Measurements from ENCODE around the gene KBTBD12. TPM values are rescaled to one million over a fixed set of nuclear protein-coding genes. Genes with fewer than 3 reads are reported as not detected.

The KBTBD12 gene
- total and polyA plus RNA-seq, 5 experiments from 2014 or later, result not detected

- DNase-seq (no peak), ATAC-seq (no peak)
- POLR2A ChIA-PET, result no interaction called here
- Mint-ChIP-seq H3K27me3 (peaks cover 7 to 53% (median 13%) of the 10 kb centered on the region in 5 donors), H3K4me1 (no peaks in the 10 kb centered on the region), H3K27ac (no peak overlapping the region), H3K36me3 (peaks cover 0 to 9% (median 1%) of the 10 kb centered on the region in 3 donors), H3K9me3 (peaks cover 5 to 37% (median 19%) of the 10 kb centered on the region in 9 donors), H3K4me3 (no peak overlapping the region)
These were observed 23.8 kb downstream of the KBTBD12 start for GRCh38 chr3:127938800-127939199.

GRCh38 chr3:127940116-127940515, 25.1 kb downstream of the KBTBD12 start:
- Mint-ChIP-seq H3K9me3 (peaks cover 5 to 39% (median 19%) of the 10 kb centered on the region in 9 donors), H3K27ac (no peak overlapping the region), H3K27me3 (peaks cover 0 to 39% (median 7%) of the 10 kb centered on the region in 5 donors), H3K4me1 (no peaks in the 10 kb centered on the region), H3K4me3 (no peak overlapping the region), H3K36me3 (peaks cover 0 to 12% (median 1%) of the 10 kb centered on the region in 3 donors)
- DNase-seq (no peak), ATAC-seq (no peak)
- POLR2A ChIA-PET, result no interaction called here

GRCh38 chr3:127942613-127943012, 27.6 kb downstream of the KBTBD12 start:
- no peak for ATAC-seq

GRCh38 chr3:127948211-127948610, 33.2 kb downstream of the KBTBD12 start:
- POLR2A ChIA-PET, result no interaction called here
- Mint-ChIP-seq H3K27ac (no peak overlapping the region), H3K4me3 (no peak overlapping the region), H3K9me3 (peaks cover 0 to 14% (median under 1%) of the 10 kb centered on the region in 9 donors), H3K36me3 (peaks cover 0 to 5% (median 0%) of the 10 kb centered on the region in 3 donors), H3K4me1 (no peaks in the 10 kb centered on the region), H3K27me3 (peaks cover 10 to 36% (median 16%) of the 10 kb centered on the region in 5 donors)
- no peak for ATAC-seq
- DNase-seq, result no peak

More at GRCh38 chr3:127942613-127943012, 27.6 kb downstream of the KBTBD12 start:
- no peak overlapping the region for H3K4me3 Mint-ChIP-seq
- peaks cover 5 to 44% (median 19%) of the 10 kb centered on the region in 9 donors for H3K9me3 Mint-ChIP-seq
- POLR2A ChIA-PET, result no interaction called here
- no peak for DNase-seq
- H3K27ac Mint-ChIP-seq, result no peak overlapping the region
- H3K36me3 Mint-ChIP-seq, result peaks cover 0 to 12% (median 1%) of the 10 kb centered on the region in 3 donors
- H3K4me1 Mint-ChIP-seq, result no peaks in the 10 kb centered on the region
- H3K27me3 Mint-ChIP-seq, result peaks cover 4 to 33% (median 9%) of the 10 kb centered on the region in 5 donors

- ATAC-seq (no peak), DNase-seq (no peak)
- no peak overlapping the region for H3K27ac Mint-ChIP-seq
- H3K4me3 Mint-ChIP-seq, result no peak overlapping the region
- H3K36me3 Mint-ChIP-seq, result no peaks in the 10 kb centered on the region
- POLR2A ChIA-PET, result no interaction called here
- H3K27me3 Mint-ChIP-seq, result peaks cover 10 to 36% (median 16%) of the 10 kb centered on the region in 5 donors
- peaks cover 0 to 5% (median 0%) of the 10 kb centered on the region in 9 donors for H3K9me3 Mint-ChIP-seq
- no peaks in the 10 kb centered on the region for H3K4me1 Mint-ChIP-seq
These were observed 34.5 kb downstream of the KBTBD12 start for GRCh38 chr3:127949446-127950055.

- no peaks in the 10 kb centered on the region for H3K4me1 Mint-ChIP-seq
These were observed 36.2 kb downstream of the KBTBD12 start for GRCh38 chr3:127951276-127951675.

GRCh38 chr3:127953091-127954035, 38.3 kb downstream of the KBTBD12 start:
- H3K9me3 Mint-ChIP-seq, result no peaks in the 10 kb centered on the region
- H3K27me3 Mint-ChIP-seq, result peaks cover 5 to 23% (median 13%) of the 10 kb centered on the region in 5 donors
- H3K36me3 Mint-ChIP-seq, result no peaks in the 10 kb centered on the region
- H3K27ac Mint-ChIP-seq, result no peak overlapping the region
- ATAC-seq, result no peak
- POLR2A ChIA-PET, result no interaction called here
- H3K4me1 Mint-ChIP-seq, result no peaks in the 10 kb centered on the region
- no peak for DNase-seq
- H3K4me3 Mint-ChIP-seq, result no peak overlapping the region

More at GRCh38 chr3:127951276-127951675, 36.2 kb downstream of the KBTBD12 start:
- Mint-ChIP-seq H3K9me3 (no peaks in the 10 kb centered on the region), H3K27me3 (peaks cover 8 to 36% (median 16%) of the 10 kb centered on the region in 5 donors), H3K36me3 (no peaks in the 10 kb centered on the region), H3K4me3 (no peak overlapping the region), H3K27ac (no peak overlapping the region)
- DNase-seq, result no peak
- POLR2A ChIA-PET, result no interaction called here
- ATAC-seq, result no peak

GRCh38 chr3:127954640-127955039, 39.6 kb downstream of the KBTBD12 start:
- H3K4me1 Mint-ChIP-seq, result no peaks in the 10 kb centered on the region
- H3K9me3 Mint-ChIP-seq, result no peaks in the 10 kb centered on the region
- peaks cover 3 to 23% (median 8%) of the 10 kb centered on the region in 5 donors for H3K27me3 Mint-ChIP-seq
- no peak for ATAC-seq
- H3K4me3 Mint-ChIP-seq, result no peak overlapping the region
- H3K36me3 Mint-ChIP-seq, result no peaks in the 10 kb centered on the region
- POLR2A ChIA-PET, result no interaction called here
- no peak overlapping the region for H3K27ac Mint-ChIP-seq
- DNase-seq, result no peak

GRCh38 chr3:127955728-127956127, 40.7 kb downstream of the KBTBD12 start:
- H3K4me3 Mint-ChIP-seq, result no peak overlapping the region

GRCh38 chr3:127959041-127959440, 44.0 kb downstream of the KBTBD12 start:
- DNase-seq (no peak), ATAC-seq (no peak)
- Mint-ChIP-seq H3K36me3 (no peaks in the 10 kb centered on the region), H3K27me3 (peaks cover 2 to 25% (median 8%) of the 10 kb centered on the region in 5 donors), H3K4me1 (no peaks in the 10 kb centered on the region), H3K27ac (no peak overlapping the region), H3K9me3 (no peaks in the 10 kb centered on the region), H3K4me3 (no peak overlapping the region)
- POLR2A ChIA-PET, result no interaction called here

More at GRCh38 chr3:127955728-127956127, 40.7 kb downstream of the KBTBD12 start:
- H3K36me3 Mint-ChIP-seq, result no peaks in the 10 kb centered on the region
- H3K4me1 Mint-ChIP-seq, result no peaks in the 10 kb centered on the region
- POLR2A ChIA-PET, result no interaction called here
- H3K27me3 Mint-ChIP-seq, result peaks cover 0 to 19% (median 8%) of the 10 kb centered on the region in 5 donors
- ATAC-seq (no peak), DNase-seq (no peak)
- H3K9me3 Mint-ChIP-seq, result no peaks in the 10 kb centered on the region
- no peak overlapping the region for H3K27ac Mint-ChIP-seq

GRCh38 chr3:127959873-127960272, 44.8 kb downstream of the KBTBD12 start:
- POLR2A ChIA-PET, result no interaction called here
- peaks cover 2 to 21% (median 7%) of the 10 kb centered on the region in 5 donors for H3K27me3 Mint-ChIP-seq
- ATAC-seq, result no peak

GRCh38 chr3:127960421-127960965, 45.5 kb downstream of the KBTBD12 start:
- H3K27me3 Mint-ChIP-seq, result peaks cover 2 to 21% (median 7%) of the 10 kb centered on the region in 5 donors
- POLR2A ChIA-PET, result no interaction called here
- no peak for DNase-seq

More at GRCh38 chr3:127959873-127960272, 44.8 kb downstream of the KBTBD12 start:
- Mint-ChIP-seq H3K9me3 (no peaks in the 10 kb centered on the region), H3K4me1 (no peaks in the 10 kb centered on the region), H3K36me3 (no peaks in the 10 kb centered on the region), H3K27ac (no peak overlapping the region), H3K4me3 (no peak overlapping the region)
- no peak for DNase-seq

GRCh38 chr3:127961124-127961523, 46.1 kb downstream of the KBTBD12 start:
- POLR2A ChIA-PET, result no interaction called here
- H3K36me3 Mint-ChIP-seq, result no peaks in the 10 kb centered on the region
- no peaks in the 10 kb centered on the region for H3K9me3 Mint-ChIP-seq

More at GRCh38 chr3:127960421-127960965, 45.5 kb downstream of the KBTBD12 start:
- no peaks in the 10 kb centered on the region for H3K4me1 Mint-ChIP-seq
- H3K27ac Mint-ChIP-seq, result no peak overlapping the region
- H3K9me3 Mint-ChIP-seq, result no peaks in the 10 kb centered on the region
- no peaks in the 10 kb centered on the region for H3K36me3 Mint-ChIP-seq
- no peak overlapping the region for H3K4me3 Mint-ChIP-seq
- no peak for ATAC-seq

More at GRCh38 chr3:127961124-127961523, 46.1 kb downstream of the KBTBD12 start:
- ATAC-seq, result no peak
- no peaks in the 10 kb centered on the region for H3K4me1 Mint-ChIP-seq
- no peak overlapping the region for H3K4me3 Mint-ChIP-seq
- H3K27ac Mint-ChIP-seq, result no peak overlapping the region
- no peak for DNase-seq
- peaks cover 5 to 27% (median 9%) of the 10 kb centered on the region in 5 donors for H3K27me3 Mint-ChIP-seq

All from naive thymus-derived CD8-positive, alpha-beta T cell (primary cell).